ENCODE measurements around the gene SMIM41. TPM values are rescaled to one million over a fixed set of nuclear protein-coding genes. Genes with fewer than 3 reads are reported as not detected.

Gene SMIM41
- total RNA-seq, 2 experiments from 2014 or later = not detected

GRCh38 chr12:52119398-52120254 is 40.1 kb downstream of the SMIM41 start:
- H4K20me1 ChIP-seq (ENCODE audit: insufficient read depth, low read length) = no peaks in the 10 kb centered on the region
- peak overlapping the region; percentile 92 for H3K4me2 ChIP-seq (ENCODE audit: low read length)
- H3K4me1 ChIP-seq (ENCODE audit: insufficient read depth, low read length, poor library complexity, severe bottlenecking) = peaks cover 82% of the 10 kb centered on the region
- peak overlapping the region; percentile 62 for H2AFZ ChIP-seq (ENCODE audit: low read length)
- DNase-seq (ENCODE audit: low spot score) = peak; percentile 91
- peak overlapping the region; percentile 71 for H3K4me3 ChIP-seq (ENCODE audit: low read depth, low read length, poor library complexity, severe bottlenecking)
- no peak for TF ChIP-seq EZH2phosphoT487 (IDR thresholded peaks at IDR 0.05; ENCODE audit: borderline replicate concordance, low read depth, low read length)
- TF ChIP-seq CTCF (conservative IDR thresholded peaks at IDR 0.05; ENCODE audit: low read length) = peak; percentile 82
- intact Hi-C loops (cut with micrococcal nuclease; ENCODE audit: unreplicated experiment) = no loop called here
- peaks cover 30% of the 10 kb centered on the region for H3K79me2 ChIP-seq (ENCODE audit: insufficient read depth, low read depth, low read length)
- no peaks in the 10 kb centered on the region for H3K9me3 ChIP-seq (ENCODE audit: low read length)
- peaks cover 16% of the 10 kb centered on the region for H3K36me3 ChIP-seq (ENCODE audit: insufficient read depth, low read length)
- peak overlapping the region; percentile 95 for H3K27ac ChIP-seq (ENCODE audit: low read depth, low read length, poor library complexity, severe bottlenecking)
- ChIA-PET CTCF (ENCODE audit: unreplicated experiment) (interaction anchor here (0.9 to 4.9 kb wide), 5 partner anchors 31 to 96 kb away, joined by 3 to 50 read pairs (median 3); no protein-coding TSS in a partner anchor), POLR2A (interaction anchor here (0.6 to 4.4 kb wide), 5 partner anchors 32 to 94 kb away, joined by 3 to 22 read pairs (median 7); no protein-coding TSS in a partner anchor)
- H3K9me2 ChIP-seq (ENCODE audit: insufficient read depth, low read length) = no peaks in the 10 kb centered on the region
- BruUV-seq (replicated peaks) = no TSS peak

- H3K9me3 ChIP-seq (ENCODE audit: low read length) = no peaks in the 10 kb centered on the region
- peaks cover 77% of the 10 kb centered on the region for H3K4me1 ChIP-seq (ENCODE audit: insufficient read depth, low read length, poor library complexity, severe bottlenecking)
- H3K4me3 ChIP-seq (ENCODE audit: low read depth, low read length, poor library complexity, severe bottlenecking) = no peak overlapping the region
- intact Hi-C loops (cut with micrococcal nuclease; ENCODE audit: unreplicated experiment) = no loop called here
- no peaks in the 10 kb centered on the region for H4K20me1 ChIP-seq (ENCODE audit: insufficient read depth, low read length)
- no TSS peak for BruUV-seq (replicated peaks)
- H3K79me2 ChIP-seq (ENCODE audit: insufficient read depth, low read depth, low read length) = peaks cover 16% of the 10 kb centered on the region; the same call in 1 of the 2 replicates
- no peaks in the 10 kb centered on the region for H3K9me2 ChIP-seq (ENCODE audit: insufficient read depth, low read length)
- H3K27ac ChIP-seq (ENCODE audit: low read depth, low read length, poor library complexity, severe bottlenecking) = peak overlapping the region; percentile 41
- H3K4me2 ChIP-seq (ENCODE audit: low read length) = peak overlapping the region; percentile 70
- POLR2A ChIA-PET = interaction anchor here (0.6 to 2.8 kb wide), 4 partner anchors 17 to 140 kb away, joined by 3 to 13 read pairs (median 4); no protein-coding TSS in a partner anchor
- CTCF ChIA-PET (ENCODE audit: unreplicated experiment) = interaction anchor here (1.0 to 1.2 kb wide), 2 partner anchors 89 to 96 kb away, joined by 3 to 8 read pairs; no protein-coding TSS in a partner anchor
- H3K36me3 ChIP-seq (ENCODE audit: insufficient read depth, low read length) = peaks cover under 1% of the 10 kb centered on the region; the same call in 1 of the 2 replicates
- no peak for TF ChIP-seq EZH2phosphoT487 (IDR thresholded peaks at IDR 0.05; ENCODE audit: borderline replicate concordance, low read depth, low read length)
- no peak for TF ChIP-seq CTCF (conservative IDR thresholded peaks at IDR 0.05; ENCODE audit: low read length)
- peak overlapping the region; percentile 83 for H2AFZ ChIP-seq (ENCODE audit: low read length)
- DNase-seq (ENCODE audit: low spot score) = no peak
These were observed 41.7 kb downstream of the SMIM41 start for GRCh38 chr12:52120951-52121823.
